HepG2 (cell line): ENCODE measurements around the gene PLSCR1. TPM values are rescaled to one million over a fixed set of nuclear protein-coding genes. Genes with fewer than 3 reads are reported as not detected.

Experiments used
- ADNP ChIP-seq: sonication (generic); formaldehyde crosslinking; IDR thresholded peaks from 2 replicates; pipeline ENCODE4 v1.4.0; 2020; ENCODE audit warnings: missing genetic modification reagents
- ERF ChIP-seq: IDR thresholded peaks from 2 replicates; pipeline ENCODE4 v1.6.1; 2018; ENCODE audit warnings: missing biosample characterization, missing genetic modification reagents
- ESRRA ChIP-seq: sonication (generic); formaldehyde crosslinking; IDR thresholded peaks from 2 replicates; pipeline ENCODE4 v1.5.1; 2020; ENCODE audit warnings: mild to moderate bottlenecking, low read depth, missing genetic modification reagents
- HES4 ChIP-seq: sonication (generic); formaldehyde crosslinking; IDR thresholded peaks from 2 replicates; pipeline ENCODE4 v1.9.0; 2021; ENCODE audit warnings: mild to moderate bottlenecking, missing genetic modification reagents, borderline replicate concordance
- IKZF1 ChIP-seq: fragments of 450-650 bp; IDR thresholded peaks from 2 replicates; pipeline ENCODE4 v1.7.1; 2016
- IRF1 ChIP-seq: sonication (generic); formaldehyde crosslinking; IDR thresholded peaks from 2 replicates; pipeline ENCODE4 v1.4.0; 2020; ENCODE audit warnings: low read depth, mild to moderate bottlenecking, missing genetic modification reagents
- MEIS1 ChIP-seq: sonication (generic); formaldehyde crosslinking; IDR thresholded peaks from 2 replicates; pipeline ENCODE4 v1.9.0; 2021; ENCODE audit warnings: mild to moderate bottlenecking, missing genetic modification reagents, moderate library complexity, borderline replicate concordance
- PAF1 ChIP-seq: IDR thresholded peaks from 2 replicates; pipeline ENCODE4 v1.6.1; 2016; ENCODE audit warnings: missing genetic modification reagents, missing compliant biosample characterization
- PLSCR1 ChIP-seq: sonication (generic); formaldehyde crosslinking; IDR thresholded peaks from 2 replicates; pipeline ENCODE4 v1.5.0; 2020; ENCODE audit warnings: missing genetic modification reagents, mild to moderate bottlenecking, borderline replicate concordance
- TFDP1 ChIP-seq: IDR thresholded peaks from 2 replicates; pipeline ENCODE4 v1.6.1; 2016; ENCODE audit warnings: missing compliant biosample characterization, missing genetic modification reagents, borderline replicate concordance
- WIZ ChIP-seq: sonication (generic); formaldehyde crosslinking; IDR thresholded peaks from 2 replicates; pipeline ENCODE4 v1.5.1; 2020; ENCODE audit warnings: mild to moderate bottlenecking, missing genetic modification reagents
- ZNF12 ChIP-seq: sonication (generic); formaldehyde crosslinking; IDR thresholded peaks from 2 replicates; pipeline ENCODE4 v1.5.0; 2020; ENCODE audit warnings: missing genetic modification reagents
- ZNF251 ChIP-seq: sonication (generic); formaldehyde crosslinking; IDR thresholded peaks from 2 replicates; pipeline ENCODE4 v1.9.0; 2021; ENCODE audit warnings: mild to moderate bottlenecking, missing genetic modification reagents
- ZNF501 ChIP-seq: sonication (generic); formaldehyde crosslinking; IDR thresholded peaks from 2 replicates; pipeline ENCODE4 v1.5.1; 2020; ENCODE audit warnings: mild to moderate bottlenecking, moderate library complexity, missing genetic modification reagents
- ZNF558 ChIP-seq: sonication (generic); formaldehyde crosslinking; IDR thresholded peaks from 2 replicates; pipeline ENCODE4 v1.9.0; 2022; ENCODE audit warnings: mild to moderate bottlenecking, missing genetic modification reagents, borderline replicate concordance
- ZNF580 ChIP-seq: IDR thresholded peaks from 2 replicates; pipeline ENCODE4 v1.6.1; 2016; ENCODE audit warnings: low read depth, borderline replicate concordance
- ZNF737 ChIP-seq: sonication (generic); formaldehyde crosslinking; IDR thresholded peaks from 2 replicates; pipeline ENCODE4 v1.5.0; 2020; ENCODE audit warnings: missing genetic modification reagents, mild to moderate bottlenecking, borderline replicate concordance
- polyA plus RNA-seq, 8 experiments: library from polyadenylated mRNA; depleted of rRNA in 3 of 8; stranded (reverse) in 7 of 8; unstranded in 1 of 8; fragments of >200 nt; fragmentation: Illumina TruSeq in 4 of 8; extraction: Trizol in 4 of 8; gene quantifications; 2 replicates each; pipeline versions ENCODE4 v1.2.1 to v1.2.3, GENCODE V29; 2011 to 2016; ENCODE audit warnings: low read depth in 4 of 8, missing spikeins in 1 of 8, mixed read lengths in 1 of 8; ENCODE audit not compliant: insufficient read depth in 1 of 8
- total RNA-seq, 5 experiments: library from RNA; depleted of rRNA; stranded (reverse); fragments of >200 nt; fragmentation: Illumina TruSeq; extraction: Trizol; gene quantifications; 2 replicates each; pipeline ENCODE4 v1.2.3, GENCODE V29; 2016; ENCODE audit warnings: low read depth in 1 of 5
- TF ChIP-seq, protein P1 (sequence below): sonication (generic); formaldehyde crosslinking; IDR thresholded peaks from 2 replicates; pipeline ENCODE4 v1.5.0; 2020; ENCODE audit warnings: mild to moderate bottlenecking, missing genetic modification reagents
- TF ChIP-seq, protein P2 (sequence below): IDR thresholded peaks from 2 replicates; pipeline ENCODE4 v1.4.0; 2020; ENCODE audit warnings: mild to moderate bottlenecking, missing genetic modification reagents

The PLSCR1 gene
- total and polyA plus RNA-seq, 2 of the 13 experiments (the other 11 are each of a cell fraction or from before 2014, with no cell fraction given), result 33.8 to 34.1 TPM

- TF ChIP-seq MEIS1 (CRISPR knock-in tag) (peak; percentile 35; the same call in 1 of the 2 replicates), ERF (CRISPR knock-in tag) (0 out of 2 replicates have a peak, but pooled peaks have one; percentile 33), ZNF558 (CRISPR knock-in tag) (no peak), IKZF1 (no peak), ZNF251 (CRISPR knock-in tag) (no peak), PAF1 (CRISPR knock-in tag) (no peak), PLSCR1 (no peak), ZNF737 (CRISPR knock-in tag) (no peak), ZNF501 (CRISPR knock-in tag) (peak; percentile 80; the same call in 1 of the 2 replicates), ESRRA (CRISPR knock-in tag) (no peak), ZNF580 (CRISPR knock-in tag) (0 out of 2 replicates have a peak, but pooled peaks have one; percentile 26), TFDP1 (CRISPR knock-in tag) (peak; percentile 91), ZNF12 (CRISPR knock-in tag) (no peak), WIZ (0 out of 2 replicates have a peak, but pooled peaks have one; percentile 14), HES4 (CRISPR knock-in tag) (no peak), ADNP (no peak), IRF1 (CRISPR knock-in tag) (no peak)
- TF ChIP-seq, protein P1, sequence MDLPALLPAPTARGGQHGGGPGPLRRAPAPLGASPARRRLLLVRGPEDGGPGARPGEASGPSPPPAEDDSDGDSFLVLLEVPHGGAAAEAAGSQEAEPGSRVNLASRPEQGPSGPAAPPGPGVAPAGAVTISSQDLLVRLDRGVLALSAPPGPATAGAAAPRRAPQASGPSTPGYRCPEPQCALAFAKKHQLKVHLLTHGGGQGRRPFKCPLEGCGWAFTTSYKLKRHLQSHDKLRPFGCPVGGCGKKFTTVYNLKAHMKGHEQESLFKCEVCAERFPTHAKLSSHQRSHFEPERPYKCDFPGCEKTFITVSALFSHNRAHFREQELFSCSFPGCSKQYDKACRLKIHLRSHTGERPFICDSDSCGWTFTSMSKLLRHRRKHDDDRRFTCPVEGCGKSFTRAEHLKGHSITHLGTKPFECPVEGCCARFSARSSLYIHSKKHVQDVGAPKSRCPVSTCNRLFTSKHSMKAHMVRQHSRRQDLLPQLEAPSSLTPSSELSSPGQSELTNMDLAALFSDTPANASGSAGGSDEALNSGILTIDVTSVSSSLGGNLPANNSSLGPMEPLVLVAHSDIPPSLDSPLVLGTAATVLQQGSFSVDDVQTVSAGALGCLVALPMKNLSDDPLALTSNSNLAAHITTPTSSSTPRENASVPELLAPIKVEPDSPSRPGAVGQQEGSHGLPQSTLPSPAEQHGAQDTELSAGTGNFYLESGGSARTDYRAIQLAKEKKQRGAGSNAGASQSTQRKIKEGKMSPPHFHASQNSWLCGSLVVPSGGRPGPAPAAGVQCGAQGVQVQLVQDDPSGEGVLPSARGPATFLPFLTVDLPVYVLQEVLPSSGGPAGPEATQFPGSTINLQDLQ (CRISPR knock-in tag), result no peak
- TF ChIP-seq, protein P2, sequence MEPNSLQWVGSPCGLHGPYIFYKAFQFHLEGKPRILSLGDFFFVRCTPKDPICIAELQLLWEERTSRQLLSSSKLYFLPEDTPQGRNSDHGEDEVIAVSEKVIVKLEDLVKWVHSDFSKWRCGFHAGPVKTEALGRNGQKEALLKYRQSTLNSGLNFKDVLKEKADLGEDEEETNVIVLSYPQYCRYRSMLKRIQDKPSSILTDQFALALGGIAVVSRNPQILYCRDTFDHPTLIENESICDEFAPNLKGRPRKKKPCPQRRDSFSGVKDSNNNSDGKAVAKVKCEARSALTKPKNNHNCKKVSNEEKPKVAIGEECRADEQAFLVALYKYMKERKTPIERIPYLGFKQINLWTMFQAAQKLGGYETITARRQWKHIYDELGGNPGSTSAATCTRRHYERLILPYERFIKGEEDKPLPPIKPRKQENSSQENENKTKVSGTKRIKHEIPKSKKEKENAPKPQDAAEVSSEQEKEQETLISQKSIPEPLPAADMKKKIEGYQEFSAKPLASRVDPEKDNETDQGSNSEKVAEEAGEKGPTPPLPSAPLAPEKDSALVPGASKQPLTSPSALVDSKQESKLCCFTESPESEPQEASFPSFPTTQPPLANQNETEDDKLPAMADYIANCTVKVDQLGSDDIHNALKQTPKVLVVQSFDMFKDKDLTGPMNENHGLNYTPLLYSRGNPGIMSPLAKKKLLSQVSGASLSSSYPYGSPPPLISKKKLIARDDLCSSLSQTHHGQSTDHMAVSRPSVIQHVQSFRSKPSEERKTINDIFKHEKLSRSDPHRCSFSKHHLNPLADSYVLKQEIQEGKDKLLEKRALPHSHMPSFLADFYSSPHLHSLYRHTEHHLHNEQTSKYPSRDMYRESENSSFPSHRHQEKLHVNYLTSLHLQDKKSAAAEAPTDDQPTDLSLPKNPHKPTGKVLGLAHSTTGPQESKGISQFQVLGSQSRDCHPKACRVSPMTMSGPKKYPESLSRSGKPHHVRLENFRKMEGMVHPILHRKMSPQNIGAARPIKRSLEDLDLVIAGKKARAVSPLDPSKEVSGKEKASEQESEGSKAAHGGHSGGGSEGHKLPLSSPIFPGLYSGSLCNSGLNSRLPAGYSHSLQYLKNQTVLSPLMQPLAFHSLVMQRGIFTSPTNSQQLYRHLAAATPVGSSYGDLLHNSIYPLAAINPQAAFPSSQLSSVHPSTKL (CRISPR knock-in tag), result peak; percentile 61
Observed at GRCh38 chr3:146544002-146544928, at the start of gene PLSCR1 (continued).
